C4-2B (cell line): ENCODE data around the gene OSBPL1A.

Experiments used
- CTCF ChIP-seq: fragments of 450-650 bp; conservative IDR thresholded peaks from 2 replicates; pipeline ENCODE4 v1.5.1; 2017; ENCODE audit warnings: mild to moderate bottlenecking
- ZFX ChIP-seq: fragments of 450-650 bp; IDR thresholded peaks from 2 replicates; pipeline ENCODE4 v1.6.1; 2017

- no peak for TF ChIP-seq CTCF
- TF ChIP-seq ZFX: no peak
These were observed 276.9 kb downstream of the OSBPL1A start for GRCh38 chr18:24120676-24121075.
